ENCODE measurements around the gene ADRA2C.

ADRA2C gene

DNA sequence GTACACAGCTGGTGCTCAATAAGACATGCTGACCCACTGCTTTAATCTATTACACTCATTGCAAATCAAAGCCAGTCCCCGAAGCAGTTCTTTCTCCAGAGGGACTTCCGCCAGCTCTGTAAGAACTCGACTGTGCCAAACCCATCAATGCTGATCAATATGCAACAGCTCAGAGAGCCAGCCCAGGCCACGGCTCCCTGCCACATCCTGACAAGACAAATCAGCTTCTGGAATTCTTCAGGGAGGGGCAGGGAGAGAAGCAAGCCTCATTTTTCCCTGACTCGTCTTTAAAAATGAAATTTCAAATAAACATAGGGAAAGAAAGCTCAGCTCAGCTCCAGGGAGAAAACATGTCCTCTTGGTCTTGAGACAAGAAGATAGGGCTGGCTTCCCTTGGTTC, 5.3 kb upstream of the ADRA2C start:
- DNase-seq (ENCODE audit: low read depth, low spot score): no peak

GRCh38 chr4:3762264-3762663, 3.9 kb upstream of the ADRA2C start:
- DNase-seq (ENCODE audit: low read depth, low spot score): no peak

GRCh38 chr4:3762753-3763549, 3.2 kb upstream of the ADRA2C start:
- no peak for DNase-seq (ENCODE audit: low read depth, low spot score)

DNA sequence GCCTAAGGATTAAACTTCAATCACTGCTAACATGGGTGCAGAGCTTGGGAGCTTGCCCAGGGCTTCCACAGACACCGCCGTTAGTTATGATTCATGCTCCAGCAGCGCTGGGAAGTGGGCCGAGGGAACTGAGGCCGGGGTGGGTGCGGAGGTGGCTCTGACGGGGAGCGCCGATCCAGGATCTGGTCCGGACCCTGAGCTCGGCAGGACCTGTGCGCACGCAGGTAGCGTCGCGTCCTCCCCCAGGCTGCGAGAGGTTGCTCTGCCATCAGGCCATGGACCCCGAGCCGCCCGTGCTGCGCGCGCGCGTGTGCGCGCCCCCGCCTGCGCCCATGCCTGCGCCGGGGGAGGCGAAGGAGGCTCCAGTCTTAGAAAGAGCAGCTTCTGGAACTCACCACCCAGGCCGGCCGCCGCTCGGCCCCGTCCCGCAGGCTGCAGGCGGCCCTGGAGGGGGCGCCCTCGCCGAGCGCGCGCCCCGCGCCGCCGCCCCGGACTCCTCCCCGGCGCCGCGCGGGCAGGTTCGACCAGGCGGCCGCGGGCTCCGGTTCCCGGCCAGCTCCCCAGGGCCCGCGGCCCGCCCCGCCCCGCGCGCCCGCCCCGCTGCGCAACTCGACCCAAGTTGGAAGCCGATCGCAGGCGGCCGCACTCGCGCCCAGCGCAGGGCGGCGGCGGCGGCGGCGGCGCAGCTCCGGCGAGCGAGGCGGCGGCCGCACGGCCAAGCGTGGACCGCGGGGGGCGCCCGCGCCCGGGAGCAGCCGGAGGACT, 732 bp upstream of the ADRA2C start:
- DNase-seq (ENCODE audit: low read depth, low spot score): no peak

GRCh38 chr4:3766785-3767569, 792 bp downstream of the ADRA2C start:
- DNase-seq (ENCODE audit: low read depth, low spot score): no peak

DNA sequence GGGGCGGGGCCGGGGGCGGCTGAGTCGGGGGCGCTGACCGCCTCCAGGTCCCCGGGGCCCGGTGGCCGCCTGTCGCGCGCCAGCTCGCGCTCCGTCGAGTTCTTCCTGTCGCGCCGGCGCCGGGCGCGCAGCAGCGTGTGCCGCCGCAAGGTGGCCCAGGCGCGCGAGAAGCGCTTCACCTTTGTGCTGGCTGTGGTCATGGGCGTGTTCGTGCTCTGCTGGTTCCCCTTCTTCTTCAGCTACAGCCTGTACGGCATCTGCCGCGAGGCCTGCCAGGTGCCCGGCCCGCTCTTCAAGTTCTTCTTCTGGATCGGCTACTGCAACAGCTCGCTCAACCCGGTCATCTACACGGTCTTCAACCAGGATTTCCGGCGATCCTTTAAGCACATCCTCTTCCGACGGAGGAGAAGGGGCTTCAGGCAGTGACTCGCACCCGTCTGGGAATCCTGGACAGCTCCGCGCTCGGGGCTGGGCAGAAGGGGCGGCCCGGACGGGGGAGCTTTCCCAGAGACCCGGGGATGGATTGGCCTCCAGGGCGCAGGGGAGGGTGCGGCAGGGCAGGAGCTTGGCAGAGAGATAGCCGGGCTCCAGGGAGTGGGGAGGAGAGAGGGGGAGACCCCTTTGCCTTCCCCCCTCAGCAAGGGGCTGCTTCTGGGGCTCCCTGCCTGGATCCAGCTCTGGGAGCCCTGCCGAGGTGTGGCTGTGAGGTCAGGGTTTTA, 1.5 kb downstream of the ADRA2C start:
- DNase-seq (ENCODE audit: low read depth, low spot score): no peak

DNA sequence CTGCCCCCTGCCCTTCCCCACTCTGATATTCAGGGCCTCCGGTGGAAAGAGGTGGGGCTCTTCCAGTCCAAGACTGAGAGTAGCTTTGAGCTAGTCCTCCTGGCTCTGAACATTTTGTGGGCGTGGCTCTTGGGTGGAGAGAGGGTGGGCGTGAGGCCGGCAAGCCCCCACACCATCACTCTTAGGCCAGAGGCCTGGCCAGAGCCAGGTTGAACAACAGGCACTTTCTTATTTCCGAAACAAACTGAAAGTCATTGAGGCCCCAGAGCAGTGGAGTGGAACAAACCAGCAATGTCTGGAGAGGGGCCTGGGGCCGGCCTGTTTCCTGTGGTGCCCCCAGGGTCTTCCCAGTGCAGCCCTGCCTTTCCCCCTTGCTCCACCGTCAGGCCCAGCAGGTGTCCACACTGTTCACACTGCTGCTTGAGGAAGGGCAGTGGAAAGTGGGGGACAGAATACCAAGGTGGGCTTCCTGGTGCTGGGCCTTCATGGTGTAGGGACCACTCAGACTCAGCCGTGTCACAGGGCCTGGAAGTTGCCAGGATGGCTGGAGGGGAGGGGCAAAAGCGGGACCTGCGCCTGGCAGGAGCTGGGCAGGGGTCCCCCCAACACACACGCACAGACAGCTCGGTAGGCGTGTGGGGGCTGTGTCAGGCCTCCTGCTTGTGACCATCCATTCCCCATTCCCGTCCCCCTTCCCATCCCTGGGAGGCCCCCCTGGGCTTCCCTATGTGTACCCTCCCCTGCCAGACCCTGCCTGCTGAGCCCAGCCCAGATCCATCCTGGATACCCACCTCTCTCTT, 2.9 kb downstream of the ADRA2C start:
- no peak for DNase-seq (ENCODE audit: low read depth, low spot score)

DNA sequence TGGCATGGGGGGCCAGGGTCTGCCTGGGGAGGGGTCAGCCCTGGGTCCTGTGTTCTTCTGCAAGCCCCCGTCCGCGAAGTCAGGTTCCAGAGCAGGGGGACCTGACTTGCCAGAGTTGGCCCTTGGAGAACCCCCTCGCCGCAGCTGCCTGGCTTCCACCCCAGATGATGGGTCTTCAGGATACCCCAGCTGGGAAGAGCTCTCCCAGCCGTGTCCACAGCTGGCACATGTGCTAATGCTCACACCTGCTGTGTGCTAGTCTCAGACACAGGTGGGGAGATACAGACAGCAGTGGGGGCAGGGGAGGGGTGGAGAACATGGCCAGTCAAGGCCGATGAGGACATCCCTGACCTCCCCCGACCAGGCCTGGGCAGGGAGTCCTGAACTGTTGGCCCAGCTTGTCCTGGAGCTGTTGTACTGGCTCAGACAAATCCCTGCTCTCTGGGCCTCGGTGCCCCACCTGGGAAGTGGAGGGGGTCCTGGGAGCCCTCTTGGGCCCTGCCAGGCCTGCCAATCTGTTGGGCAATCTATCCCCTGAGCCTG, 3.5 kb downstream of the ADRA2C start:
- DNase-seq (ENCODE audit: low read depth, low spot score): no peak

GRCh38 chr4:3770323-3771163, 4.4 kb downstream of the ADRA2C start:
- no peak for DNase-seq (ENCODE audit: low read depth, low spot score)

- DNase-seq (ENCODE audit: low read depth, low spot score): no peak
Observed at GRCh38 chr4:3771164-3771809, 5.1 kb downstream of the ADRA2C start.

DNA sequence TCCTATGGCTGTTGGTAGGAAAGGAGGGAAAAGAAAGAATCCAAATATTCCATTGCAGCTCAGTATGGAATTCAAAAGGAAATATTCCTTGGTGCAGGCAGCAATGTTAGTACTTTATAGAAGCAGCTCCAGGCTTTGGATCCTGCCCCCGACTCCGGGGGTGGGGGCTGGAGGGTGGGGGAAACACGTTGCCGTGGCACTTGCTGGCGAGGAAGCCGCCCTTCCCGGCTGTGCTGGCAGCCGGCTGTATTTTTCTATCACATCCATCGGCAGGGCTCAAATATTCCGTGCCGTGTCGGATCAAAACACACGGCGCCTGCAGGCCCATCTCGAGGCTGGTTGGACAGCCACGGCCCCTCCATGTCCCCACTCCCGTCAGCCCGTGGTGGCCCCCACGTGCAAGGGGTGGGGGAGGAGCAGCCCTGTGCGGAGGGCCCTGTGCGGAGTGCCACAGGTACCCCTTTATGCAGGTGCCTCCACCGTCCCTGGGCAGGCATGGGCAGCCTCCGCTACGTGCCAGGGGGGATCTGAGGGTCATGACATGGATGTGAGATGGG, 5.8 kb downstream of the ADRA2C start:
- no peak for DNase-seq (ENCODE audit: low read depth, low spot score)

GRCh38 chr4:3772632-3773031, 6.4 kb downstream of the ADRA2C start:
- no peak for DNase-seq (ENCODE audit: low read depth, low spot score)

GRCh38 chr4:3773552-3774001, 7.4 kb downstream of the ADRA2C start:
- no peak for DNase-seq (ENCODE audit: low read depth, low spot score)

DNA sequence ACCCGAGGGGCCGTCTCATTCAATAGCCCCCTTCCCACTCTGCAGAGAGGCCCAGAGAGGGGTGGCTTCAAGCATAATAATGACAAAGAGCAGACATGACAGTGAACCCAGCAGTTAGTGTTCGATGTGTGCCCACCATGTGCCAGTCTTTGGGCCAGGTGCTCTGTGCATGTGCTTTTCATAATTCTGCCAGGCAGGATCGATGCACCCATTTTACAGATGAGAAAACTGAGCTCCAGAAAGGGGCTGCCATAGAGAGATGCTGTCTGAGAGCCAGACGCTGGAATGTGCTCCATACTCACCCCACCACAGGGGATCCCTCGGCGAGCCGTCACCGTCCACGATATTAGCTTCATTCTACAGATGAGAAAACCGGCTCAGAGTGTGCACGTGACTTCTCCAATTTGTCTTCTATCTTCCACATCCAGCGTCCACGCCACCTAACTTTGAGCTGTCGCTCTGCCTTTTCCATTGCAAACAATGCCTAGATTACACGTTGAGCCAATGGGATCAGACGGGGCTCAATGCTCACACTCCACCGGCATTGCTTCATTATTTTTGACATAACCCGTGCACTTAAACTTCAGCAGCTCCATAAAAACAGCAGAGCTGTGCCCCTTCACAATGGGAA, 8.2 kb downstream of the ADRA2C start:
- no peak for DNase-seq (ENCODE audit: low read depth, low spot score)

DNA sequence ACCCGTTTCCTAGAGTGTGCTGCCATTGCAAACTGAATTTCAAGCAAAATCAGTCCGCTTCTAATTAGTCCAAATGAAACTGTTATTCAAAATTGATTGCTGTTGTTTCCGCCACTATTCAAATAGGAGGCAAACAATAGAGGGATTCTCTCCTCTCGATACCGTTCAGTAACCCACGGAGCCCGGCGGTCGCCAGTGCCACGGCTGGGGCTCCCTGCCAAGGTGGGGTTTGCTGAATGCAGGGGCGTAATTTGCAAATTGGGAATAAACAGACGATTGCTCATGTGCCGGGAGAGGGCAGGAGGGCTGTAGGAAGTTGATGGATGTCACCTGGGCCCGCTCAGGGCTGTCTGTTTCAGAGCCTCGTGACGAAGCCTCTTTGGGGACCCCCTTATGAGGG, 8.8 kb downstream of the ADRA2C start:
- no peak for DNase-seq (ENCODE audit: low read depth, low spot score)

GRCh38 chr4:3775576-3775975, 9.4 kb downstream of the ADRA2C start:
- no peak for DNase-seq (ENCODE audit: low read depth, low spot score)

DNA sequence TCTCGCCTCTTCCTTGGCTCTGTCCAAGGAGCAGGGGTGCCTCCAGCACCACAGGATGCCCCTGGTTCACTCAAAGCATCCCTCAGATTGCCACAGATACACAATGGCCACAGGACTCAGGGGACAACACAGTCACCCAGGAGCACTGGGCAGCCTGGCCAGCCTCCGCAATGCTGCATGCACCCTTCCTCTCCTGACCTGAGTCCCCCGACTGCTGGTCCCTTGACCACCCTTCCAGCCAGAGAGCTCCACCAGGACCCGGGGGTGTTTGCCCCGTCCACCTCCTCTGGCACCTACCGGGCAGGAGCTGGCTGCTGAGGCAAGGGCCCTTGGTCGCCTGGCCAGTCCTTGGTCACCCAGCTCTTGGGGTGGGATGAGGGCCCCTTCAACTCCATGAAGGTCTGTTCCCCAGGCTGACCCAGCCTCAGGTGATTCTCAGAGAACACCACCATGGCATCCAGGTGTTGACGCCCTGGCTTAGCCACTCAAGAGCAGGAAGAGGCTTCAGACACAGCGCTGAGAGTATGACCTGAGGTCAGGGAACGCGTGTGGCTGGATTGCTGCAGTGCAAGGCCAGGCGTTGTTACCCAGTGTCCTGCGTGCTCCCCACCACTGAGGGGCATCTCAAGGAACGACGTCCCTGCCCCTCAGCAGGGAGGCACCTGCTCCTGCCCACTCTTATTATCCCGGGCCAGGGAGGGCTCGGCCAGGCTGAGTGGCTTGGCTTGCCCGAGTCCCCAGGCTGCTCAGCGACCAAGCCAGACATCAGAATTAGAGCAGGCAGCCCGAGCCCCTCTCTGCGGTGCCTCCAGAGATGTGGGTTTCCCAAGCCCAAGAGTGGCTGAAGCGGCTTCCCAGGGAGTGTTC, 10.2 kb downstream of the ADRA2C start:
- no peak for DNase-seq (ENCODE audit: low read depth, low spot score)

Measured in brain pericyte (primary cell).